ENCODE data around the gene ST6GAL1. TPM values are rescaled to one million over a fixed set of nuclear protein-coding genes. Genes with fewer than 3 reads are reported as not detected.

The ST6GAL1 gene
- total and polyA plus RNA-seq, 2 of the 8 experiments (the other 6 are each of a cell fraction or from before 2014, with no cell fraction given), result 62.8 to 80.9 TPM

GRCh38 chr3:186979852-186980251 lies 49.5 kb downstream of the ST6GAL1 start:
- WGBS, 2 experiments (ENCODE audit: extremely low coverage in 1 of 2, insufficient coverage in 1 of 2, insufficient read length in 1 of 2, insufficient replicate concordance in 2 of 2, low coverage in 1 of 2, low lambda C conversion rate in 2 of 2, missing lambda C conversion rate in 1 of 2), result 79% methylated on average over 3 of the region's 3 CpGs; no CpG with 5 or more reads in 1 of the 2 experiments
- Histone ChIP-seq H2BK20ac (ENCODE audit: low read length) (no peak overlapping the region), H4K20me1 (replicated peaks in 1 of 2; ENCODE audit: control insufficient read depth in 1 of 2, insufficient read depth in 2 of 2, low read length in 2 of 2) (peaks cover 0 to 2% of the 10 kb centered on the region in 2 experiments), H3K18ac (ENCODE audit: extremely low read depth, low read length) (no peak overlapping the region), H4K8ac (ENCODE audit: extremely low read depth, insufficient read depth, low read length) (no peak overlapping the region), H2BK120ac (replicated peaks; ENCODE audit: low read depth, low read length) (no peak overlapping the region), H3K79me1 (ENCODE audit: low read depth, low read length) (no peaks in the 10 kb centered on the region; the same call in none of the 2 replicates), H3K14ac (ENCODE audit: insufficient read length) (no peak overlapping the region), H3K79me2 (ENCODE audit: control insufficient read depth in 1 of 2, insufficient read depth in 2 of 2, low read length in 2 of 2) (peaks cover 0 to 18% of the 10 kb centered on the region in 2 experiments; a peak in 2 of 4 replicates), H4K91ac (replicated peaks; ENCODE audit: insufficient read length, low read length) (no peak overlapping the region), H3K4me3 (ENCODE audit: extremely low read depth in 1 of 4, insufficient read depth in 2 of 4, low read depth in 3 of 4, low read length in 4 of 4) (no peak overlapping the region), H3K4ac (replicated peaks; ENCODE audit: insufficient read length, low read depth, low read length) (no peak overlapping the region), H3K4me2 (ENCODE audit: insufficient read depth in 1 of 2, low read depth in 2 of 2, low read length in 2 of 2) (no peak overlapping the region), H3K23me2 (ENCODE audit: low read depth, low read length) (no peaks in the 10 kb centered on the region), H2BK12ac (ENCODE audit: low read depth, low read length) (no peak overlapping the region), H3K4me1 (replicated peaks in 1 of 4; ENCODE audit: control insufficient read depth in 3 of 4, insufficient read depth in 4 of 4, low read length in 3 of 4) (peaks cover 0 to 9% (median 5%) of the 10 kb centered on the region in 4 experiments; a peak in 6 of 7 replicates), H3K36me3 (ENCODE audit: control insufficient read depth in 2 of 4, insufficient read depth in 4 of 4, low read length in 3 of 4) (peaks cover 6 to 45% (median 22%) of the 10 kb centered on the region in 4 experiments; a peak in 7 of 8 replicates), H2AFZ (ENCODE audit: low read length) (no peak overlapping the region), H3K23ac (ENCODE audit: insufficient read length) (no peak overlapping the region), H3K27me3 (replicated peaks in 1 of 4; ENCODE audit: control insufficient read depth in 3 of 4, extremely low read depth in 1 of 4, insufficient read depth in 3 of 4, low read length in 3 of 4) (no peaks in the 10 kb centered on the region), H2BK15ac (ENCODE audit: low read length) (no peak overlapping the region), H2AK5ac (ENCODE audit: low read depth, low read length) (no peak overlapping the region), H2BK5ac (ENCODE audit: low read depth, low read length) (no peak overlapping the region), H3K56ac (replicated peaks; ENCODE audit: insufficient read length, low read depth, low read length) (no peak overlapping the region), H3K9me3 (ENCODE audit: insufficient read depth in 2 of 2, low read depth in 1 of 2, low read length in 1 of 2) (no peaks in the 10 kb centered on the region), H3K27ac (ENCODE audit: low read depth, low read length) (no peak overlapping the region), H3K9ac (replicated peaks in 1 of 4; ENCODE audit: extremely low read depth in 1 of 4, low read depth in 3 of 4, low read length in 3 of 4) (no peak overlapping the region), H4K5ac (ENCODE audit: insufficient read length, low read depth, low read length) (no peak overlapping the region)
- no peak for TF ChIP-seq NRF1 (IDR thresholded peaks at IDR 0.05; ENCODE audit: low read depth, low read length)
- TF ChIP-seq TAF1 (IDR thresholded peaks at IDR 0.05; ENCODE audit: low read depth, low read length), result no peak
- TF ChIP-seq EZH2 (IDR thresholded peaks at IDR 0.05; ENCODE audit: low read depth, low read length, severe bottlenecking), result no peak
- TF ChIP-seq MAX (IDR thresholded peaks at IDR 0.05), result no peak
- TF ChIP-seq RBBP5 (IDR thresholded peaks at IDR 0.05; ENCODE audit: borderline replicate concordance, low read depth, low read length), result no peak
- no peak for TF ChIP-seq TAF7 (optimal IDR thresholded peaks at IDR 0.05; ENCODE audit: borderline replicate concordance, low read depth, low read length)
- TF ChIP-seq CTBP2 (IDR thresholded peaks at IDR 0.05; ENCODE audit: borderline replicate concordance, insufficient read depth, insufficient read length, low read length), result no peak
- TF ChIP-seq KDM1A (IDR thresholded peaks at IDR 0.05; ENCODE audit: borderline replicate concordance, low read length), result no peak
- TF ChIP-seq MAFK (IDR thresholded peaks at IDR 0.05; ENCODE audit: low read depth, low read length), result no peak
- no peak for TF ChIP-seq KDM4A (IDR thresholded peaks at IDR 0.05; ENCODE audit: low read depth, low read length, severe bottlenecking)
- TF ChIP-seq USF2 (IDR thresholded peaks at IDR 0.05; ENCODE audit: low read length), result no peak
- TF ChIP-seq CBX5 (IDR thresholded peaks at IDR 0.05; ENCODE audit: low read depth, low read length), result no peak
- TF ChIP-seq SIRT6 (IDR thresholded peaks at IDR 0.05; ENCODE audit: low read length), result no peak
- POLR2A ChIA-PET (ENCODE audit: partially characterized antibody), result no interaction called here
- FAIRE-seq (no peak), DNase-seq (ENCODE audit: low read depth in 1 of 2, low spot score in 2 of 2) (no peak)
- CTCF ChIA-PET (ENCODE audit: partially characterized antibody), result interaction anchor here (0.6 to 1.2 kb wide), 3 partner anchors 16 to 318 kb away, joined by 3 to 5 read pairs (median 3); no protein-coding TSS in a partner anchor

Data from H1 (cell line).